ENCODE measurements around the gene ATP6V1G1. TPM values are rescaled to one million over a fixed set of nuclear protein-coding genes. Genes with fewer than 3 reads are reported as not detected.
A peak's percentile ranks its signal among the peaks of the same experiment; 100 is the strongest.

The ATP6V1G1 gene
- total and polyA plus RNA-seq, 2 donors (not counting 1 experiment from before 2014, with no cell fraction given) = 86.8 to 150 TPM

DNA sequence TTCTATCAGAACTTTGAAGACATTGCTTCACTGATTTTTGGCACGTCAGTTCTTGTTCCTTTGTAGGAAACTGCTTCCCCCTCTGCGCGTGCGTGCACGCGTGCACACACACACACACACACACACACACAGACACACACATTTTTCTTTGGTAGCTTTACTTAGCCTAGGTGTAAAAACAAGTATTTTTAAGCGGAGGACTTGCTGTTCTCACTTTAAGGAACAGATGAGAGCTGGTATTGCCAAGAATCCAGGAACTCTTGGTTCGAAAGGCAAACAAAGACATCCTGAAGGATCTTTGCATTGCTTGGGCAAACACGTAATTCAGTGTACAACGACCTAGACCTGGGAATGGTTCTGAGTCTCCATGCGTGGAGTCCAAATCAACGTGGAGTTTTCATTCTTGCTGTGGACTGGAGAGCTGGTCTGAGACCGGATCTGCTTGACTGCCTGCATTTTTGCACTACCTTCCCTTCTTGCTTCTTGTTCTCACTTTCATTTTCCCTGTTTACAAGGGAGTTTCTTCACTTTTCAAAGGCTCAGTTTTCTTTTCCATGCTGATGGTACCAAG, 31.7 kb downstream of the ATP6V1G1 start:
- intact Hi-C loops (cut with micrococcal nuclease) = loop anchor here (1.0 to 10.0 kb wide), 5 partner anchors 8 to 54 kb away; partner anchors contain the start of genes ATP6V1G1 and TMEM268
- Mint-ChIP-seq H3K27ac (peak overlapping the region; percentile 98), H3K4me3 (peak overlapping the region; percentile 91), H3K4me1 (peaks cover 49% of the 10 kb centered on the region), H3K27me3 (no peaks in the 10 kb centered on the region), H3K9me3 (ENCODE audit: insufficient read depth) (no peaks in the 10 kb centered on the region)
- Histone ChIP-seq H3K27me3 (replicated peaks in 1 of 4; ENCODE audit: control extremely low read depth in 1 of 4, control insufficient read depth in 3 of 4, insufficient read depth in 4 of 4, low read length in 3 of 4) (no peaks in the 10 kb centered on the region), H3K4me3 (ENCODE audit: control extremely low read depth in 1 of 5, extremely low read depth in 1 of 5, insufficient read depth in 1 of 5, low read depth in 2 of 5, low read length in 4 of 5) (peak overlapping the region; percentile 14 to 86 (median 54)), H3K4me2 (replicated peaks; ENCODE audit: low read depth, low read length, poor library complexity, severe bottlenecking) (peak overlapping the region; percentile 72), H3K36me3 (replicated peaks in 1 of 2; ENCODE audit: control extremely low read depth in 1 of 2, control insufficient read depth in 1 of 2, extremely low read depth in 1 of 2, insufficient read depth in 2 of 2, low read length in 1 of 2) (peaks cover 0 to 38% of the 10 kb centered on the region in 2 experiments), H2AFZ (ENCODE audit: insufficient read depth, low read depth, low read length, poor library complexity, severe bottlenecking) (peak overlapping the region; percentile 0), H3K27ac (ENCODE audit: low read length in 2 of 2) (peak overlapping the region; percentile 81 to 89), H3K9me3 (ENCODE audit: control extremely low read depth in 1 of 3, control insufficient read depth in 2 of 3, insufficient read depth in 1 of 3, low read length in 2 of 3) (peaks cover 0 to 4% (median 0%) of the 10 kb centered on the region in 3 donors), H3K4me1 (ENCODE audit: control insufficient read depth in 2 of 2, insufficient read depth in 2 of 2, low read length in 2 of 2) (peaks cover 52 to 70% of the 10 kb centered on the region in 2 donors), H3K79me2 (ENCODE audit: control insufficient read depth, insufficient read depth, low read length) (peaks cover 70% of the 10 kb centered on the region), H4K20me1 (ENCODE audit: control insufficient read depth, insufficient read depth, low read length, poor library complexity, severe bottlenecking) (no peaks in the 10 kb centered on the region), H3K9ac (ENCODE audit: low read length) (peak overlapping the region; percentile 54)
- 6% methylated on average over 8 of the region's 13 CpGs for WGBS (ENCODE audit: insufficient coverage)
- ChIA-PET CTCF (interaction anchor here (0.7 to 8.8 kb wide), 11 partner anchors 12 to 214 kb away, joined by 3 to 76 read pairs (median 4); partner anchors contain the start of gene ATP6V1G1), POLR2A (interaction anchor here (0.6 to 1.4 kb wide), 3 partner anchors 8 to 226 kb away, joined by 3 to 11 read pairs (median 8); partner anchors contain the start of genes ATP6V1G1 and TMEM268)
- ATAC-seq (ENCODE audit: low read depth) (peak; percentile 28), DNase-seq (peak; percentile 83)
- no peak for TF ChIP-seq EZH2 (IDR thresholded peaks at IDR 0.05; ENCODE audit: borderline replicate concordance, insufficient read depth, low read depth, low read length, poor library complexity, severe bottlenecking)
- TF ChIP-seq, protein P1, sequence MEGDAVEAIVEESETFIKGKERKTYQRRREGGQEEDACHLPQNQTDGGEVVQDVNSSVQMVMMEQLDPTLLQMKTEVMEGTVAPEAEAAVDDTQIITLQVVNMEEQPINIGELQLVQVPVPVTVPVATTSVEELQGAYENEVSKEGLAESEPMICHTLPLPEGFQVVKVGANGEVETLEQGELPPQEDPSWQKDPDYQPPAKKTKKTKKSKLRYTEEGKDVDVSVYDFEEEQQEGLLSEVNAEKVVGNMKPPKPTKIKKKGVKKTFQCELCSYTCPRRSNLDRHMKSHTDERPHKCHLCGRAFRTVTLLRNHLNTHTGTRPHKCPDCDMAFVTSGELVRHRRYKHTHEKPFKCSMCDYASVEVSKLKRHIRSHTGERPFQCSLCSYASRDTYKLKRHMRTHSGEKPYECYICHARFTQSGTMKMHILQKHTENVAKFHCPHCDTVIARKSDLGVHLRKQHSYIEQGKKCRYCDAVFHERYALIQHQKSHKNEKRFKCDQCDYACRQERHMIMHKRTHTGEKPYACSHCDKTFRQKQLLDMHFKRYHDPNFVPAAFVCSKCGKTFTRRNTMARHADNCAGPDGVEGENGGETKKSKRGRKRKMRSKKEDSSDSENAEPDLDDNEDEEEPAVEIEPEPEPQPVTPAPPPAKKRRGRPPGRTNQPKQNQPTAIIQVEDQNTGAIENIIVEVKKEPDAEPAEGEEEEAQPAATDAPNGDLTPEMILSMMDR (IDR thresholded peaks at IDR 0.05) = no peak

- no peak overlapping the region for H3K4me3 Mint-ChIP-seq
- Histone ChIP-seq H3K4me2 (replicated peaks; ENCODE audit: low read depth, low read length, poor library complexity, severe bottlenecking) (no peak overlapping the region), H3K4me1 (ENCODE audit: control insufficient read depth in 2 of 2, insufficient read depth in 2 of 2, low read length in 2 of 2) (peaks cover 37 to 50% of the 10 kb centered on the region in 2 donors), H3K9ac (ENCODE audit: low read length) (no peak overlapping the region), H3K36me3 (replicated peaks in 1 of 2; ENCODE audit: control extremely low read depth in 1 of 2, control insufficient read depth in 1 of 2, extremely low read depth in 1 of 2, insufficient read depth in 2 of 2, low read length in 1 of 2) (peaks cover 0 to 52% of the 10 kb centered on the region in 2 experiments), H3K79me2 (ENCODE audit: control insufficient read depth, insufficient read depth, low read length) (peaks cover 74% of the 10 kb centered on the region), H3K27ac (ENCODE audit: low read length in 2 of 2) (no peak overlapping the region), H3K9me3 (ENCODE audit: control extremely low read depth in 1 of 3, control insufficient read depth in 2 of 3, insufficient read depth in 1 of 3, low read length in 2 of 3) (peaks cover 0 to 4% (median 0%) of the 10 kb centered on the region in 3 donors), H4K20me1 (ENCODE audit: control insufficient read depth, insufficient read depth, low read length, poor library complexity, severe bottlenecking) (peaks cover 3% of the 10 kb centered on the region), H2AFZ (ENCODE audit: insufficient read depth, low read depth, low read length, poor library complexity, severe bottlenecking) (no peak overlapping the region), H3K4me3 (ENCODE audit: control extremely low read depth in 1 of 5, extremely low read depth in 1 of 5, insufficient read depth in 1 of 5, low read depth in 2 of 5, low read length in 4 of 5) (no peak overlapping the region), H3K27me3 (replicated peaks in 1 of 4; ENCODE audit: control extremely low read depth in 1 of 4, control insufficient read depth in 3 of 4, insufficient read depth in 4 of 4, low read length in 3 of 4) (no peaks in the 10 kb centered on the region)
- peaks cover 39% of the 10 kb centered on the region for H3K4me1 Mint-ChIP-seq
- DNase-seq = no peak
- POLR2A ChIA-PET = no interaction called here
- CTCF ChIA-PET = interaction anchor here (1.0 to 8.8 kb wide), 4 partner anchors 29 to 40 kb away, joined by 3 to 76 read pairs (median 4); partner anchors contain the start of gene ATP6V1G1
- WGBS (ENCODE audit: insufficient coverage) = 96% methylated on average over 6 of the region's 7 CpGs
- intact Hi-C loops (cut with micrococcal nuclease) = no loop called here
- no peaks in the 10 kb centered on the region for H3K9me3 Mint-ChIP-seq (ENCODE audit: insufficient read depth)
- TF ChIP-seq EZH2 (IDR thresholded peaks at IDR 0.05; ENCODE audit: borderline replicate concordance, insufficient read depth, low read depth, low read length, poor library complexity, severe bottlenecking) = no peak
- TF ChIP-seq, protein P1 (IDR thresholded peaks at IDR 0.05) = no peak
- no peak for ATAC-seq (ENCODE audit: low read depth)
- peak overlapping the region; percentile 70 for H3K27ac Mint-ChIP-seq
- H3K27me3 Mint-ChIP-seq = no peaks in the 10 kb centered on the region
These were observed 34.0 kb downstream of the ATP6V1G1 start for GRCh38 chr9:114621561-114621960.

Measured in B cell (primary cell).